ENCODE data around the gene NFATC4.

DNA sequence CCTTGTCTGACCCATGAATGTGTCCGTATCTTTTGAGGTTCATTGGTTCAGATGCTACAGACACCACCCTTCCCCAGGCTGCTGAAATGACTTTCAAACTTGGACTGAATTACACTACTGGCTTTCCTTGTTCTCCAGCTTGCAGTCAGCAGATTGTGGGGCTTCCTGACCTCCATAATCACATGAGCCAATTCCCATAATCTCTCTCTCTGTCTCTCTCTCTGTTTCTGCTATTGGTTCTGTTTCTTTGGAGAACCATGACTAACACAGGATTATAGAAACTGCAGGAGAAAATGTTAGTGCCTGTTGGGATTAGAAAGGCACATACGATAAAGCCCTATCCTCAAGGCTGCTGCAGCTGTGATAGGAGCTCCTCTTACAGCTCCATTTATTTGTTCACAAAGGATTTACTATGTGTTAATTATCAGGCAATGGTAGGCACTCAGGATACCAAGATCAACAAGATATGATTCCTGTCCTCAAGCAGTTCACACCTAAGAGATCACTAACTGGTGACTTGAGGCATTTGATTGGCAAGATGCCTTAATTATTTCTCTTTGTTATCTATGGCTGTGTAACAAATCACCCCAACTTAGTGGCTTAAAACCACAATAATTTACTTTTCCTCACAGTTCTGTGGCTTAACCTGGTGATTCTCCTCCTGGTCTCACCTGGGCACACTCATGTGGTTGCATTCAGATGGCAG is 20.6 kb downstream of the NFATC4 start:
- TF ChIP-seq EZH2 (IDR thresholded peaks at IDR 0.05; ENCODE audit: insufficient read depth, poor library complexity, severe bottlenecking) (no peak), EZH2phosphoT487 (IDR thresholded peaks at IDR 0.05; ENCODE audit: insufficient read depth, low read depth) (no peak)
